Suppressor macrophage (primary cell): ENCODE results near the gene SUMF1.

Source experiments
- DNase-seq, 4 experiments: peaks; one replicate each; pipeline ENCODE4 v3.0.0-alpha.2; 2020 to 2022

The SUMF1 gene

GRCh38 chr3:4376499-4376898, 90.6 kb downstream of the SUMF1 start:
- no peak for DNase-seq

- DNase-seq = no peak
Measured at GRCh38 chr3:4375911-4376310, 91.2 kb downstream of the SUMF1 start.

GRCh38 chr3:4373669-4374068, 93.4 kb downstream of the SUMF1 start:
- no peak for DNase-seq

GRCh38 chr3:4362523-4362922, 104.5 kb downstream of the SUMF1 start:
- DNase-seq = no peak

- no peak for DNase-seq
Measured at GRCh38 chr3:4360817-4361216, 106.3 kb downstream of the SUMF1 start.

- no peak for DNase-seq
Measured at GRCh38 chr3:4359805-4360502, 107.1 kb downstream of the SUMF1 start.

GRCh38 chr3:4358273-4358672, 108.8 kb downstream of the SUMF1 start:
- no peak for DNase-seq

- DNase-seq = no peak
Measured at GRCh38 chr3:4356546-4357410, 110.3 kb downstream of the SUMF1 start.

- no peak for DNase-seq
Measured at GRCh38 chr3:4356220-4356540, 110.9 kb downstream of the SUMF1 start.

- peak in 2 of 4 experiments; percentile 11 to 18 for DNase-seq
Measured at GRCh38 chr3:4355401-4356219, 111.5 kb downstream of the SUMF1 start.

GRCh38 chr3:4351872-4352271, 115.2 kb downstream of the SUMF1 start:
- DNase-seq = no peak

GRCh38 chr3:4351164-4351855, 115.8 kb downstream of the SUMF1 start:
- DNase-seq = peak; percentile 37 to 77 (median 50)

GRCh38 chr3:4350789-4351163, 116.3 kb downstream of the SUMF1 start:
- peak; percentile 70 to 89 (median 78) for DNase-seq

- peak in 1 of 4 experiments; percentile 21 for DNase-seq
Measured at GRCh38 chr3:4343258-4343657, 123.8 kb downstream of the SUMF1 start.

GRCh38 chr3:4341336-4341675, 125.8 kb downstream of the SUMF1 start:
- DNase-seq = no peak

- peak in 3 of 4 experiments; percentile 42 to 53 (median 53) for DNase-seq
Measured at GRCh38 chr3:4340411-4341335, 126.4 kb downstream of the SUMF1 start.

GRCh38 chr3:4340077-4340410, 127.0 kb downstream of the SUMF1 start:
- DNase-seq = no peak

- DNase-seq = no peak
Measured at GRCh38 chr3:4338751-4339150, 128.3 kb downstream of the SUMF1 start.

- DNase-seq = no peak
Measured at GRCh38 chr3:4336850-4337546, 130.1 kb downstream of the SUMF1 start.

GRCh38 chr3:4335840-4336562, 131.1 kb downstream of the SUMF1 start:
- DNase-seq = no peak
